Measurements from ENCODE around the gene TRIM24.

TRIM24 gene

GRCh38 chr7:138491612-138492386, 31.7 kb downstream of the TRIM24 start:
- TF ChIP-seq POLR2AphosphoS5 (IDR thresholded peaks at IDR 0.05; ENCODE audit: low read depth) (no peak), REST (IDR thresholded peaks at IDR 0.05; ENCODE audit: insufficient replicate concordance, low read depth) (no peak), GABPA (IDR thresholded peaks at IDR 0.05; ENCODE audit: low read depth) (no peak), SPI1 (IDR thresholded peaks at IDR 0.05; ENCODE audit: borderline replicate concordance, low read depth) (no peak), CTCF (IDR thresholded peaks at IDR 0.05; ENCODE audit: insufficient read depth, low read length) (no peak)
- Histone ChIP-seq H3K27me3 (ENCODE audit: insufficient read depth, poor library complexity, severe bottlenecking) (no peaks in the 10 kb centered on the region), H3K27ac (replicated peaks) (no peak overlapping the region), H3K4me3 (replicated peaks; ENCODE audit: insufficient read depth, low read length) (no peak overlapping the region)
- no peak for DNase-seq (ENCODE audit: low read depth in 1 of 2, low spot score in 1 of 2)

- TF ChIP-seq REST (IDR thresholded peaks at IDR 0.05; ENCODE audit: insufficient replicate concordance, low read depth) (no peak), POLR2AphosphoS5 (IDR thresholded peaks at IDR 0.05; ENCODE audit: low read depth) (no peak), CTCF (IDR thresholded peaks at IDR 0.05; ENCODE audit: insufficient read depth, low read length) (no peak), GABPA (IDR thresholded peaks at IDR 0.05; ENCODE audit: low read depth) (no peak), SPI1 (IDR thresholded peaks at IDR 0.05; ENCODE audit: borderline replicate concordance, low read depth) (no peak)
- Histone ChIP-seq H3K4me3 (replicated peaks; ENCODE audit: insufficient read depth, low read length) (no peak overlapping the region), H3K27ac (replicated peaks) (no peak overlapping the region), H3K27me3 (ENCODE audit: insufficient read depth, poor library complexity, severe bottlenecking) (no peaks in the 10 kb centered on the region)
- no peak for DNase-seq (ENCODE audit: low read depth in 1 of 2, low spot score in 1 of 2)
Measured at GRCh38 chr7:138492423-138492822, 32.4 kb downstream of the TRIM24 start.

- no peak for TF ChIP-seq GABPA (IDR thresholded peaks at IDR 0.05; ENCODE audit: low read depth)
- no peak for TF ChIP-seq CTCF (IDR thresholded peaks at IDR 0.05; ENCODE audit: insufficient read depth, low read length)
- TF ChIP-seq POLR2AphosphoS5 (IDR thresholded peaks at IDR 0.05; ENCODE audit: low read depth), result no peak
- TF ChIP-seq SPI1 (IDR thresholded peaks at IDR 0.05; ENCODE audit: borderline replicate concordance, low read depth), result no peak
- TF ChIP-seq REST (IDR thresholded peaks at IDR 0.05; ENCODE audit: insufficient replicate concordance, low read depth), result no peak
- DNase-seq (ENCODE audit: low read depth in 1 of 2, low spot score in 1 of 2), result no peak
- Histone ChIP-seq H3K27me3 (ENCODE audit: insufficient read depth, poor library complexity, severe bottlenecking) (no peaks in the 10 kb centered on the region), H3K27ac (replicated peaks) (no peak overlapping the region), H3K4me3 (replicated peaks; ENCODE audit: insufficient read depth, low read length) (no peak overlapping the region)
Measured at GRCh38 chr7:138493535-138493934, 33.5 kb downstream of the TRIM24 start.
